ENCODE data around the gene DUSP11.

Gene DUSP11

DNA sequence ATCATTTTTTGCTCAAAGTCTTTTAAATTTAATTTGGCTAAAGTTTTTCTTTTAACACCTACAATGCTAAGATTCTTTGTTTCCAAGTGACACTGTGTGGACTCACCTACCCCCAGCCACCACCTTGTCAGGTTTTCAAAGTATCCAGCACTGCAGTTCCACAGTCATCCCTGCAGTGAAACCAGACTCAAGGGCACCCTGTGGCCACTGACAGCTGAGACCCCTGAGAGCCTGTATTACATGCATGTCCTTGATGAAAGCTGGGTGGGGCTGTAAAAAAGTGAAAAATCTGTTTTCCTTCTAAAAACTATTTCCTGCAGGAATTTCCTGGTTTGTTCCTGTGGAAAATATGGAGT, 62.7 kb downstream of the DUSP11 start:
- no peak for TF ChIP-seq CTCF (IDR thresholded peaks at IDR 0.05; ENCODE audit: insufficient read depth, missing control alignments)
- FAIRE-seq (no peak), DNase-seq (ENCODE audit: insufficient read length, low spot score) (no peak)

DNA sequence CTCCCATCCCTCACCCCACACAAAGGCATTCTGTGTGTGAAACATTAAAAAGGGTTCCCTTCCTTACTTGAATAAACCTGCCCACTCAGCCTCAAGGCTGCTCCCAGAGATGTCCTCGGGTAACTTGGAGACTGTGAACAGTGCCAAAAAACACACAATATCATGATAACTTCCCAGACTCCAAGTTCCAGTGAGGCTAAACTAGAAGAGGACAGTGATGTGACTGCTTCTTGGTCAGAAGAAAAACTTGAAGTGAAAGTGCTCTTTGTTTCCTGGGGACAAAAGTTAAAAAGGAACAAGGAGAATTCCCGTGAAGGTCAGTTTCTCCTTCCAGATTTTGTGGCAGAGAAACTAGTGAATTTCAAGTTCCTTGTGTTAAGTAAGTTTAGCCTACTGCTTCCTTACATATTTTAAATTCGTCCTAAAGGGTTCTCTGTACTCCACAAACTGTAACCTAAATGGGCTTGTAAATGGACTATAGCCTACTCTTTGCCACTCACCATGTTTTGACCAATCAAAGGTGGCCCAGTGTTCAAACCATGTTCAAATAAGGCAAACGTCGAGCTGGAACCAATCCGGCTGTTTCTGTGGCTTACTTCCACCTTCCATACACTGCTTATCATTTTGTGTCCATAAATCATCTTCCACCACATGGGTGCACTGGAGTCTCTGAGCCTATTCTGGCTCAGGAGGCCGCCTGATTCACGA, 63.2 kb downstream of the DUSP11 start:
- FAIRE-seq (no peak), DNase-seq (ENCODE audit: insufficient read length, low spot score) (no peak)
- TF ChIP-seq CTCF (IDR thresholded peaks at IDR 0.05; ENCODE audit: insufficient read depth, missing control alignments): no peak

GRCh38 chr2:73714091-73714490, 65.8 kb downstream of the DUSP11 start:
- no peak for TF ChIP-seq CTCF (IDR thresholded peaks at IDR 0.05; ENCODE audit: insufficient read depth, missing control alignments)
- no peak for DNase-seq (ENCODE audit: insufficient read length, low spot score)
- no peak for FAIRE-seq

All from D721Med (cell line).